Neural progenitor cell (in vitro differentiated cells): Measurements from ENCODE around the gene SNX27.
"Not testable (repeated sequence)": the region's sequence is repeated elsewhere in the genome, so short reads cannot be mapped to it uniquely, and the experiment has no call there.

Experiments
- EZH2 ChIP-seq: fragments of 200-600 bp; sonication (generic); IDR thresholded peaks from 2 replicates; pipeline ENCODE4 v1.6.1; 2017; ENCODE audit warnings: antibody characterized with exemption, mild to moderate bottlenecking, moderate library complexity
- TF ChIP-seq, protein P1 (sequence below): fragments of 200-600 bp; sonication (generic); IDR thresholded peaks from 2 replicates; pipeline ENCODE4 v1.5.1; 2017; ENCODE audit warnings: antibody characterized with exemption, mild to moderate bottlenecking

DNA sequence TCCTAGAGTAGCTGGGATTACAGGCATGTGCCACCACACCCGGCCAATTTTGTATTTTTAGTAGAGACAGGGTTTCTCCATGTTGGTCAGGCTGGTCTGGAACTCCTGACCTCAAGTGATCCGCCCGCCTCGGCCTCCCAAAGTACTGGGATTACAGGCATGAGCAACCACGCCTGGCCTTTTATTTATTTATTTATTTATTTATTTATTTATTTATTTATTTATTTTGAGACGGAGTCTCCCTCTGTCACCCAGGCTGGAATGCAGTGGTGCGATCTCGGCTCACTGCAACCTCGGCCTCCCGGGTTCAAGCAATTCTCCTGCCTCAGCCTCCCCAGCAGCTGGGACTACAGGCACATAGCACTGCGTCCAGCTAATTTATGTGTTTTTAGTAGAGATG lies 31.2 kb downstream of the SNX27 start:
- TF ChIP-seq, protein P1, sequence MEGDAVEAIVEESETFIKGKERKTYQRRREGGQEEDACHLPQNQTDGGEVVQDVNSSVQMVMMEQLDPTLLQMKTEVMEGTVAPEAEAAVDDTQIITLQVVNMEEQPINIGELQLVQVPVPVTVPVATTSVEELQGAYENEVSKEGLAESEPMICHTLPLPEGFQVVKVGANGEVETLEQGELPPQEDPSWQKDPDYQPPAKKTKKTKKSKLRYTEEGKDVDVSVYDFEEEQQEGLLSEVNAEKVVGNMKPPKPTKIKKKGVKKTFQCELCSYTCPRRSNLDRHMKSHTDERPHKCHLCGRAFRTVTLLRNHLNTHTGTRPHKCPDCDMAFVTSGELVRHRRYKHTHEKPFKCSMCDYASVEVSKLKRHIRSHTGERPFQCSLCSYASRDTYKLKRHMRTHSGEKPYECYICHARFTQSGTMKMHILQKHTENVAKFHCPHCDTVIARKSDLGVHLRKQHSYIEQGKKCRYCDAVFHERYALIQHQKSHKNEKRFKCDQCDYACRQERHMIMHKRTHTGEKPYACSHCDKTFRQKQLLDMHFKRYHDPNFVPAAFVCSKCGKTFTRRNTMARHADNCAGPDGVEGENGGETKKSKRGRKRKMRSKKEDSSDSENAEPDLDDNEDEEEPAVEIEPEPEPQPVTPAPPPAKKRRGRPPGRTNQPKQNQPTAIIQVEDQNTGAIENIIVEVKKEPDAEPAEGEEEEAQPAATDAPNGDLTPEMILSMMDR: not testable (repeated sequence)
- TF ChIP-seq EZH2: not testable (repeated sequence)
